Measurements from ENCODE around the gene C21orf58. TPM values are rescaled to one million over a fixed set of nuclear protein-coding genes. Genes with fewer than 3 reads are reported as not detected.

The C21orf58 gene
- total RNA-seq, 1 experiment from 2014 or later, result 10.8 TPM

DNA sequence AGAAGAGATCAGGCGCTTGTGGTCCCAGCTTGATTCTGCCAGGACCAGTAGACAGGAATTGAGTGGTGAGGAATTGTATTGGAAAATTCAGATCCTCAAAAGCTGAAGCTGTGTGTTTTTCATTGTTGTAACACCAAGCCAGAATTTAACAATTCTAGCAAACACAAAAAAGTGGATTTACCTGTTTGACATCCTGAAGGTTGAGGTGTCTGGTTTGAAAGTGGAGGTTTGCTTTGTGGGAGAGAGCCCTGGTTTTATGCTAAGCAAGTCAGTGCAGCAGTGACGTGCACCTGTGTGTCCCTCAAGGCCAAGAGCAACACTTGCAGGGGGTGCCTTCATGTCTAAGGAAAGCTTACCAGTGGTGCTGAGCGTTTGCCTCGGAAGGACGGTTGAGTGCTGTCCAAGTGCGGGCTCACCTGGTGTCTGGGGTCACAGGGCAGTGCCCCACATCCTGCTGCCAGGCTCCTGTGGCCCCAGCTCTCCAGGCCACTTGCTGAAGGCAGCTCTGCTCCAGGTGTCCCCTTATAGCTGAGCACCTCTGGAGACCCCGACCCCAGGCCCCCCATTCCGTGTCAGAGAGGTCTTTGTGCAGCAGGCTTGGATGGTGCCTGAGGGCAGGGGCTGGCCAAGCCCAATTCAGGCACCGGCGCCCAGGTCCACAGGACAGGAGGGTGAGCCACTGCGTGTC, 27.9 kb upstream of the C21orf58 start:
- H3K9me3 ChIP-seq (ENCODE audit: control insufficient read depth in 1 of 2, insufficient read depth in 1 of 2, low read depth in 1 of 2, low read length in 2 of 2), result no peaks in the 10 kb centered on the region
- RAD21 ChIA-PET (ENCODE audit: low non-redundant PET in 1 of 2, low total read pairs in 2 of 2, uncharacterized antibody in 2 of 2, unreplicated experiment in 2 of 2), result no interaction called here
- no peak overlapping the region for H3K4me2 ChIP-seq (ENCODE audit: low read length)
- no peaks in the 10 kb centered on the region for H3K27me3 ChIP-seq (ENCODE audit: insufficient read depth, low read length)
- POLR2A ChIA-PET, result no interaction called here
- CTCF ChIA-PET, result no interaction called here
- H3K4me3 ChIP-seq (replicated peaks in 1 of 2; ENCODE audit: low read depth in 1 of 2, low read length in 2 of 2), result no peak overlapping the region
- intact Hi-C loops (cut with micrococcal nuclease), result no loop called here
- BruUV-seq (replicated peaks), result no TSS peak
- H3K79me2 ChIP-seq (ENCODE audit: insufficient read depth, low read length), result no peaks in the 10 kb centered on the region
- H4K20me1 ChIP-seq (ENCODE audit: insufficient read depth), result no peaks in the 10 kb centered on the region
- H3K36me3 ChIP-seq (ENCODE audit: control insufficient read depth in 1 of 2, insufficient read depth in 2 of 2, low read length in 2 of 2), result peaks cover 17 to 43% of the 10 kb centered on the region in 2 experiments; a peak in 3 of 4 replicates
- no peak overlapping the region for H3K9ac ChIP-seq (ENCODE audit: low read length)
- H2AFZ ChIP-seq (ENCODE audit: low read depth, low read length, poor library complexity, severe bottlenecking), result no peak overlapping the region
- TF ChIP-seq SP1 (IDR thresholded peaks at IDR 0.05; ENCODE audit: low read depth), result no peak
- H3K4me1 ChIP-seq (ENCODE audit: control insufficient read depth in 1 of 2, insufficient read depth in 2 of 2, low read length in 2 of 2), result no peaks in the 10 kb centered on the region
- no peak overlapping the region for H3K27ac ChIP-seq (ENCODE audit: low read depth, low read length)
- no peaks in the 10 kb centered on the region for H3K9me2 ChIP-seq (ENCODE audit: insufficient read depth)
- ATAC-seq, result no peak
- DNase-seq (ENCODE audit: low read depth, low spot score), result no peak

DNA sequence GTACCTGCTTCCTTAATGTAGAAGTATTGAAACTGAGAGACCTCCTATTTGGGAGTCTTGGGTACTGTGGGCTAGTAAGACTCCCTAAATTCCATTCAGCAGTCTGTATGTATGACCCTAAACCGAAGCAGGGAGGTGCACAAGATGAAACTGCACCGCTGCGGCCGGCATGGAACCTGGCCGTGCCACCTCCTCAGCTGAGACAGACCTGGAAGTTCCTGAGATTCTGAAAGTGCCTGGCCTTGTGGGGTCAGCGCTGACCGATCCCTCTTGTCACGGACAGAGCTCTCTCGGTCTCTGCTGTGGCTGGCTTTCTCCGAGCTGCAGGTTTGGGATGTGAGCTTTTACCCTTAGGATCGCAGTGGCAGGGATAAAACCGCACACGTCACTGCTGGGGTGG, 27.3 kb upstream of the C21orf58 start:
- ChIA-PET POLR2A (no interaction called here), CTCF (no interaction called here), RAD21 (ENCODE audit: low non-redundant PET in 1 of 2, low total read pairs in 2 of 2, uncharacterized antibody in 2 of 2, unreplicated experiment in 2 of 2) (no interaction called here)
- no peaks in the 10 kb centered on the region for H3K4me1 ChIP-seq (ENCODE audit: control insufficient read depth in 1 of 2, insufficient read depth in 2 of 2, low read length in 2 of 2)
- no peak overlapping the region for H2AFZ ChIP-seq (ENCODE audit: low read depth, low read length, poor library complexity, severe bottlenecking)
- no peak for TF ChIP-seq YY1 (IDR thresholded peaks at IDR 0.05; ENCODE audit: extremely low read depth, insufficient replicate concordance, low read depth, low read length)
- no peak for TF ChIP-seq ZNF274 (IDR thresholded peaks at IDR 0.05; ENCODE audit: low read depth, low read length)
- TF ChIP-seq, protein P1, sequence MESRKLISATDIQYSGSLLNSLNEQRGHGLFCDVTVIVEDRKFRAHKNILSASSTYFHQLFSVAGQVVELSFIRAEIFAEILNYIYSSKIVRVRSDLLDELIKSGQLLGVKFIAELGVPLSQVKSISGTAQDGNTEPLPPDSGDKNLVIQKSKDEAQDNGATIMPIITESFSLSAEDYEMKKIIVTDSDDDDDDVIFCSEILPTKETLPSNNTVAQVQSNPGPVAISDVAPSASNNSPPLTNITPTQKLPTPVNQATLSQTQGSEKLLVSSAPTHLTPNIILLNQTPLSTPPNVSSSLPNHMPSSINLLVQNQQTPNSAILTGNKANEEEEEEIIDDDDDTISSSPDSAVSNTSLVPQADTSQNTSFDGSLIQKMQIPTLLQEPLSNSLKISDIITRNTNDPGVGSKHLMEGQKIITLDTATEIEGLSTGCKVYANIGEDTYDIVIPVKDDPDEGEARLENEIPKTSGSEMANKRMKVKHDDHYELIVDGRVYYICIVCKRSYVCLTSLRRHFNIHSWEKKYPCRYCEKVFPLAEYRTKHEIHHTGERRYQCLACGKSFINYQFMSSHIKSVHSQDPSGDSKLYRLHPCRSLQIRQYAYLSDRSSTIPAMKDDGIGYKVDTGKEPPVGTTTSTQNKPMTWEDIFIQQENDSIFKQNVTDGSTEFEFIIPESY (IDR thresholded peaks at IDR 0.05; ENCODE audit: extremely low read depth, insufficient replicate concordance, low read length), result no peak
- TF ChIP-seq POLR2A (IDR thresholded peaks at IDR 0.05; ENCODE audit: borderline replicate concordance, extremely low read depth, insufficient read depth, insufficient read length), result no peak
- TF ChIP-seq SP1 (IDR thresholded peaks at IDR 0.05; ENCODE audit: low read depth), result no peak
- TF ChIP-seq JUND (IDR thresholded peaks at IDR 0.05), result no peak
- TF ChIP-seq RAD21 (IDR thresholded peaks at IDR 0.05; ENCODE audit: low read depth), result no peak
- no peak for TF ChIP-seq POLR2AphosphoS5 (IDR thresholded peaks at IDR 0.05; ENCODE audit: low read depth, low read length)
- no peak for TF ChIP-seq CBX3 (IDR thresholded peaks at IDR 0.05; ENCODE audit: low read depth)
- no peak for TF ChIP-seq EZH2phosphoT487 (IDR thresholded peaks at IDR 0.05; ENCODE audit: borderline replicate concordance)
- TF ChIP-seq TCF7L2 (IDR thresholded peaks at IDR 0.05; ENCODE audit: borderline replicate concordance, extremely low read depth, insufficient read depth, insufficient read length), result no peak
- TF ChIP-seq EGR1 (IDR thresholded peaks at IDR 0.05; ENCODE audit: low read depth), result no peak
- TF ChIP-seq ELF1 (IDR thresholded peaks at IDR 0.05; ENCODE audit: borderline replicate concordance, low read depth), result no peak
- TF ChIP-seq, protein P2, sequence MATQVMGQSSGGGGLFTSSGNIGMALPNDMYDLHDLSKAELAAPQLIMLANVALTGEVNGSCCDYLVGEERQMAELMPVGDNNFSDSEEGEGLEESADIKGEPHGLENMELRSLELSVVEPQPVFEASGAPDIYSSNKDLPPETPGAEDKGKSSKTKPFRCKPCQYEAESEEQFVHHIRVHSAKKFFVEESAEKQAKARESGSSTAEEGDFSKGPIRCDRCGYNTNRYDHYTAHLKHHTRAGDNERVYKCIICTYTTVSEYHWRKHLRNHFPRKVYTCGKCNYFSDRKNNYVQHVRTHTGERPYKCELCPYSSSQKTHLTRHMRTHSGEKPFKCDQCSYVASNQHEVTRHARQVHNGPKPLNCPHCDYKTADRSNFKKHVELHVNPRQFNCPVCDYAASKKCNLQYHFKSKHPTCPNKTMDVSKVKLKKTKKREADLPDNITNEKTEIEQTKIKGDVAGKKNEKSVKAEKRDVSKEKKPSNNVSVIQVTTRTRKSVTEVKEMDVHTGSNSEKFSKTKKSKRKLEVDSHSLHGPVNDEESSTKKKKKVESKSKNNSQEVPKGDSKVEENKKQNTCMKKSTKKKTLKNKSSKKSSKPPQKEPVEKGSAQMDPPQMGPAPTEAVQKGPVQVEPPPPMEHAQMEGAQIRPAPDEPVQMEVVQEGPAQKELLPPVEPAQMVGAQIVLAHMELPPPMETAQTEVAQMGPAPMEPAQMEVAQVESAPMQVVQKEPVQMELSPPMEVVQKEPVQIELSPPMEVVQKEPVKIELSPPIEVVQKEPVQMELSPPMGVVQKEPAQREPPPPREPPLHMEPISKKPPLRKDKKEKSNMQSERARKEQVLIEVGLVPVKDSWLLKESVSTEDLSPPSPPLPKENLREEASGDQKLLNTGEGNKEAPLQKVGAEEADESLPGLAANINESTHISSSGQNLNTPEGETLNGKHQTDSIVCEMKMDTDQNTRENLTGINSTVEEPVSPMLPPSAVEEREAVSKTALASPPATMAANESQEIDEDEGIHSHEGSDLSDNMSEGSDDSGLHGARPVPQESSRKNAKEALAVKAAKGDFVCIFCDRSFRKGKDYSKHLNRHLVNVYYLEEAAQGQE (IDR thresholded peaks at IDR 0.05; ENCODE audit: low read depth), result no peak
- no peak for TF ChIP-seq FOSL1 (IDR thresholded peaks at IDR 0.05; ENCODE audit: low read depth)
- no peak for TF ChIP-seq CEBPB (IDR thresholded peaks at IDR 0.05; ENCODE audit: low read depth)
- H3K27ac ChIP-seq (ENCODE audit: low read depth, low read length), result no peak overlapping the region
- intact Hi-C loops (cut with micrococcal nuclease), result no loop called here
- H3K36me3 ChIP-seq (ENCODE audit: control insufficient read depth in 1 of 2, insufficient read depth in 2 of 2, low read length in 2 of 2), result peaks cover 17 to 43% of the 10 kb centered on the region in 2 experiments; a peak in 3 of 4 replicates
- no peak overlapping the region for H3K9ac ChIP-seq (ENCODE audit: low read length)
- H4K20me1 ChIP-seq (ENCODE audit: insufficient read depth), result no peaks in the 10 kb centered on the region
- ATAC-seq (no peak), DNase-seq (ENCODE audit: low read depth, low spot score) (no peak)
- no peaks in the 10 kb centered on the region for H3K9me2 ChIP-seq (ENCODE audit: insufficient read depth)
- no peak overlapping the region for H3K4me3 ChIP-seq (replicated peaks in 1 of 2; ENCODE audit: low read depth in 1 of 2, low read length in 2 of 2)
- H3K27me3 ChIP-seq (ENCODE audit: insufficient read depth, low read length), result no peaks in the 10 kb centered on the region
- H3K79me2 ChIP-seq (ENCODE audit: insufficient read depth, low read length), result no peaks in the 10 kb centered on the region
- H3K9me3 ChIP-seq (ENCODE audit: control insufficient read depth in 1 of 2, insufficient read depth in 1 of 2, low read depth in 1 of 2, low read length in 2 of 2), result no peaks in the 10 kb centered on the region
- BruUV-seq (replicated peaks), result no TSS peak
- no peak overlapping the region for H3K4me2 ChIP-seq (ENCODE audit: low read length)
